Measurements from ENCODE around the gene FEZF2.

Gene FEZF2

DNA sequence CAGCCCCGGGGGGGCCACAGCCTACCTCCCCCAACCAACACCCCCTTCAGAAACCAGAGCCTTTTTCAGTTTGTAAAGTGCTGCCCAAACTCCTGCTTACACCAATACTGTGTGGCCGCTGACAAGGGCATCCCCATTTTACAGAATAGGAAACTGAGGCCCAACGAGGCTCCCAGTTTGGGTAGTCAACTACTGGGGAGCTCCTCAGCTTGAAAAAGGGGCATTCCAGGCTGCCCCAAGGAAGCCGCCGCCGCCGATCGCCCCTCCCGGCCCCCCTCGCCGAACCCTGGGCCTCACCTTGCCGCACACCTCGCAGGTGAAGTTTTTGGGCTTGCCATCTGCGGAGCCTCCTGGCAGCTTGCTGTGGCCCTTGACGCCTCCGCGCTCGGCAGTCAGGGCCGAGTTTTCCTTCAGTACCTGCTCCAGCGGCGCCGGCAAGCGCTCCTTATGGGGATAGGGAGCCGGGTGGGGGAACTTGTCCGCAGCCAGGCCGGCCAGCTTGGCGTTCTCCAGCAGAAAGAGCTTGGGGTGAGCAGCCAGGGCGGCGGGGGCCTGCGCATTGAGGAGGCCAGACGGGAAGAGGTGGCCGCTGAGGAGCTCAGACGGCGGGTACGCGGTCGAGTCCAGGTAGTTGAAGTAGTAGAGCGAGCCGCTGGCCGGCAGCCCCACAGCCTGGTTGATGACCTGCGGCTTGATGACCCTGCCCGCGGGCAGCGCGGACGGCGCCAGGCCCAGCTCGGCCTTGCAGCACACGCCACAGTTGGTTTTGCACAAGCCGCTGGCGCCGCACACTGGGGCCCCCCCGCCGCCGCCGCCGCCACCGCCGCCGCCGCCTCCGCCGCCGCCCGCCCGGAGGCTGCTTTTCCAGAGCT is 1.4 kb downstream of the FEZF2 start:
- DNase-seq = no peak

DNA sequence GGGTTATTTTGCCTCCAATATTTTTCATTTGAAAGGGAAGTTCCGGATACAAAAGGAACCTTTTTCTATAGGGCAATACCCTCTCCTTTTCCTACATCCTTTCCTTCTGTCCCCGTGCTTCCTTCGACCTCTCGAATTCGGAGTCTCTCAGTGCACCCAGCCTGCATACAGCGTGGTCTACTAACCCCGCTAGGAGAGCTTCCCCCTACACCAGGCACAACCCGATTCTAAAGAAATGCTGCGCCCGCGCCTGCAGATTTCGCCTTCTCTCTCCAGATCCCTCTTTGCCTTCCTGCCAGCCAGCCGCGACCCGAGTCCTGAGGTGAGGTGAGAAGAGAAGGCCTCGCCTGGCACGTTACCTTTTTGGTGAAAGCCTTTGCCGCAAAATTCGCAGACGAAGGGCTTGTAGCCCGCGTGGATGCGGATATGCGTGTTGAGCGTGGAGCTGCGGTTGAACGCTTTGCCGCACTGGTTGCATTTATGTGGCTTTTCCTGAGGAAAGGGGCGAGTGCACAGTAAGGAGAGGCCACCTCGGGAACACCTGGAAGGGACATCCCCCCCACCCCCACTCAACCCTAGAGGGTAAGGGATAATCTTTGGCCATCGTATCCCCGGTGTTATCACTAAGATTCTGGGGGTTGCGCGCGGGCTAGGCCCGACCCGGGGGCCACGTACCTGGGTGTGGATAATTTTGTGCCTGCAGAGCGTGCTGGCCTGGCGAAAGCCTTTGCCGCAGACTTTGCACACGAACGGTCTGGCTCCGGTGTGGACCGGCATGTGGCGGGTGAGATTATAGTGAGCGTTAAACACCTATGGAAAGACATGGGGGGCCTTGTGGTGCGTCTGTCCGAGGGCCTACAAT is 2.3 kb downstream of the FEZF2 start:
- no peak for DNase-seq

DNA sequence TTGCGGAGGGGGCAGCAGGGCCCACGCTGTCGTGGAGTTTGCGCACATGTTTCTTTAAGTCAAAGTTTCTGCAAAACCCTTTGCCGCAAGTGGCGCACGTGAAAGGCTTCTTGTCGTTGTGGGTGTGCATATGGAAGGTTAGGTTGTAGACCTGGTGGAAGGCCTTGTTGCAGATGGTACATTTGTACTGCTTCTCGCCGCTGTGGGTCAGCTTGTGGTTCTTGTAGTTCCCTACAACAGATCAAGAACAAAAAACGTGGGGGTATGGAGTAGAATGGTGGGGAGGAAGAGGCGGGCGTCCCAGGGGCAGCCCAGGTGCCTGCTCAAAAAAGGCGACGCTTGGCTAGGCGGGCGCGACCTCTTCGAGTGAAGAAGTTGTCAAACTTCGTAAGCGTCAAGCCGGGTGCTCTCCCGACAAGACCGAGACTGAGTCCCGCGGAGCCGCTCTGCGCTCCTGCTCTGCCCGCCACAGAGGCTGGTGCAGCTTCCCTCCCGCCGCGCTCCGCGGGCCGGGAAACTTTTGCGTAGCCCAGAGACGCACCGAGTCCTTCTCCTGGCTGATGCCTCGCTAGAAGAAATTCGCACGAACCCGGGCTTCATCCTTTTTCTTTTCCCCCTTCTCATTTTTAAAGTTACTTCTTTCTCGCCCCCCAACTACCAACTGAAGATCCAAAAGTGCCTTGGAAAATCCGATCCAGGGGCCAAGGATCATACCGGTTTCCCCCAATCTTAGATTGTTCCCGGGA is 3.1 kb downstream of the FEZF2 start:
- DNase-seq = no peak

DNA sequence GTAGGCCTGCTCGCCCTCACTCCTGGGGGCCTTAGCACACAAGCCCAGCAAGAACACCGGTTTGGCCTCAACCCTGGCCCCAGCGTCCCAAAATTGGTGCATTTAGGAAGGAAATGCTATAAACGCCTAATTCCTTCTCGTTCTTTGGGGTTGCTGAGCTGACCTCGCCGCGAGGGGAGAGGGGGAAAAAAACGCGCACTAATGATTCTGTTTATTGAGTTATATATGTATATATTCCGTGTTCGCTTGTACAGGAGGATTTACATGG is 3.9 kb downstream of the FEZF2 start:
- DNase-seq = no peak

DNA sequence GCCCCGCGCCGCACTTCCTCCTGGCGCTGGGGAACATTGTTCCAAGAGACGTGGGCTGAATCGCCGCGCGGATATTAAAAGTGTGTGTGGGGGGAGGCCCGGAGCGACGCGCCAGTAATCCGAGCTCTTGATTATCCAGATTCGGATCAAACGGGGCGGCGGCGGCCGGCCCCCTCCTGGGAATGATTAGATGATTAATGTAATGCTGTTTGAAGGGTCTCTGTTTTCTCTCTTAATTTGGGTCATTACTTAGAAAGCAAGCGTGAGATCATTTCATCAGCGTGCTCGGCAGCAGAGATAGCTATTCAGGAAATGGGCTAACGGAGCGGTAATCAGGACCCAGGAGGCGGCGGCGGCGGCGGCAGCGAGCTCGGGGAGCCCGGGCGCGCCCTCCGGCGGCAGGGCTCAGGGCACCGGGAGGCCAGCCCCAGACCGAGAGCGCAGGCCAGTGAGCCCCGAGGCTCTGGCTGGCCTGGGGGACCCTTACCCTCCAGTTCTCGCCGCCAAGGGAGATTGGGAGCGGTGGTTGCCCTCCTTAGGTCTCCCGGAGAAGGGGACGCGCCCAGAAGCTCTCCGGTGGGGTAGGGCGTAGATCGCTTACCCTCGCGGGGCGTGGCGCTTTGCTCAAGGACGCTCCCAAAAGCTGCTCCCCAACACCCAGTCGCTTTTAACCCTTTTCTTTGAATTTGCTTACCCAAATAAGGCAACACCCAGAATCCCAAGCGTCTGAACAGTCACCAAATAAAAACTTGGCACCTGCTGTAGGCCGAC is 4.5 kb downstream of the FEZF2 start:
- DNase-seq = no peak

DNA sequence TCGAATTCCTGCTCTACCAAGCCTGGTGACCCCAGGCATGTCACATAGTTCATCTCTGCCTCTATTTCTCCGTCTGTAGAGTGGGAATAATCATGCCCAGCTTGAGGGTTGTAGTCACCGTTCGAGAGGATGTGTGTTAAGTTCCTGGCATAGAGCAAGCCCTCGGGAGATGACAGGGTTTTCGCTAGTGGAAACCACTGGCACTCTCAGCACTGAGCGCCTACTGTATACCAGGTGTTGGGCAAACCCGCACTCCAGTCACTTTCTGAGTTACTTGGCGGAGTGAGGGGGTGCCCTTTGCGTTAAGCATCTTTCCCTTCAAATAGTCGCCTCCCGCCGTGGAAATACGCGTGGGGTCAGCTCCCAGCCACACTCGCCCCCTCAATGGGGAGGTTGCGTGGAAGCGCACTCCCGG is 5.1 kb downstream of the FEZF2 start:
- no peak for DNase-seq

DNA sequence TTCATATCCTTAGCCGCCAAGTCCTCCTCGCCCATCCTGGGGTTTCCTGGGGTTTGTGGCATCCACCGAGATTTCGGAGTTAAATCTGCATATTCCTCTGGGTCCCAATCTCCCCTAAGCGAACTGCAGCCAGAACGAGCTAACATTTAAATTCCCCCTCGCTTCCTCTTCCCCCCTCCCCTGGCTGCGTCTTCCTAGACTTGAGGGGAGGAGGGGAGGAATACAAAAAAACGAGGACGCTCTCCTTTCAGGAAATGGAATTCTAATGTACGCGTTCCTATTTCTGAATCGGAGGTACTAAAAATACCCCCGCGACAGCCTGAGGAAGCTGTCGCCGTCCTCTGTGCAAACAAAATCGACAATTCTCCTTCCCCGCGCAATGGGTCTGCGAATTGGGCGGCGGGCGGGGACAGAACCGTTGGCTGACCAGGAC is 5.6 kb downstream of the FEZF2 start:
- no peak for DNase-seq

DNA sequence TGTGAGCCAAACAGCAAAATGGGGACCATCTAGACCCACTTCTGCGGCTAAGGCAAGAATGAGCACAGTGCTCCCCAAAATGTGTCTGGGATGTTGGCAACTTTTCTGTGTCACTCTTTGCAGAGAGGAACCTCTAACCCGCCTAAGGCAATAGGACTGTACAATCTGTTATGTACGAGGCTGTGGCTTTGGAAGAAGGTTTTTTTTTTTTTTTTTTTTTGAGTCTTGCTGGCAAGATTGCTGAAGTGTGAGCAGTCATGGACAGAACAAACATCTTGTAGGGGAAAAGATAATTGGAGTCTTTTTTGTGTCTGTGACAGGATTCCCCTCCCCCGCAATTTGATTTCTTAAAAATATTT is 7.2 kb downstream of the FEZF2 start:
- no peak for DNase-seq

DNA sequence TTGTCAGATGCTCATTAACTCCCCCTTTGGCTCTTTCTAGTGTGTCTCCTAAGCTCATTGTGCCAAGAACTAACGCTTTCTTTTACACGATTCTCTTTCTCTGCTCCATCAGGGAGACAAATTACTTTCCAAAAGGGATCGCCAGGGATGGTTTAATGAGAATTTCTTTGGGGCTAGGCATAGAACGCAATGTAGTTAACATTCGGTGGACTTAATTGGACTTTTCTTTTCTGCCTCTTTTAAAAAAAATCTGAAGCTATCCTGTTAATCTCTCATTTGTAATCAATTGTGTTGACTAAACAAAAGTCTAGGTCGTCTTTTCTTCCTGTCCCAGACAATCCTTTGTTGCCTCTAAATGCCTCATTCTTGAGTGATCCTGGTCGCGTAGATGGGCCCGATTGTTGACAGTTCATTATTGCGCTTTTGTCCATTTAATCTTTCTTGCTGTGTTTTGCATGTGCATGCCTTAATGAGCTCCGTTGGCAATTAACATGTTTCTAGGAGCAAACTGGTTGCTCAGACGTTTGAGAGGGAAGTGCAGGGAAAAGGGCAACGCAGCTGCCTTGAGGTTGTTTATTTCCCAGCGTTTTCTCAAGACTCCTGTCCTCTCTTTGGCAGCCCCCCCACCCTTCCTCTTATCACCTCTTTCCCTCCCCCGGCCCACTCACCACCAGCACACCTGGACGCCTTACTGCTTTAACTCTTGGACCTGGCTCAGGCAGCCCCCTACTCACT is 7.8 kb downstream of the FEZF2 start:
- no peak for DNase-seq

DNA sequence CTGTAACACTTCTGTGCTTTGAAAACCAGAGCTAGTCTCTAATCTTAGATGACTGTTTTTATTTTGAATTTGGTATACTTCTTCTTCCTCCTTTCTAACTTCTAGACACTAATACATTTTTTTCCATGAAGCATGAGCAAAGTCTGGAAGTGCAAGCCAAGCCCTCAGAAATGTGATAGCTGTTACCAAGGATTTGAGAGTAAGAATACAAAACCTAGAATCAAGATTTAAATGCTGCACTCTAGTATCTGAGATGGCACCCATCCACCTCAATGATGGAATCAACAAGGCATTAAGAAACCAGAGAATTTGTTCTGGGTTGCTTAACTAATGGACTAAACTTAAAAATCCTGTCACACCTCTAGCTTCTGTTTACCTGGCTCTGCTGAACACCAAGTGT is 9.2 kb downstream of the FEZF2 start:
- no peak for DNase-seq

DNA sequence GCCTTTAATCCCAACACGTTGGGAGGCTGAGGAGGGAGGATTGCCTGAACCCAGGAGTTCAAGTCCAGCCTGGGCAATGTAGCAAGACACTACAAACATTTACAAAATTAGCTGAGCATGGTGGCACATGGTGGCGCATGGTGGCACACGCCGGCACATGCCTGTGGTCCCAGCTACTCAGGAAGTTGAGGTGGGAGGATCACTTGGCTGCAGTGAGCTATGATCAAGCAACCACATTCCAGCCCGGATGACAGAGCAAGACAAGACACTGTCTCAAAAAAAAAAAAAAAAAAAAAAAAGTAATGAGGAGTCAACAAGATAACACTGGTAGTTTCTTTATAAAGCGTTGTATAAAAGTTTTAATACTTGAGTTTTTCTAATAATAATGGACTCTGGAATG is 10.1 kb downstream of the FEZF2 start:
- DNase-seq = no peak

DNA sequence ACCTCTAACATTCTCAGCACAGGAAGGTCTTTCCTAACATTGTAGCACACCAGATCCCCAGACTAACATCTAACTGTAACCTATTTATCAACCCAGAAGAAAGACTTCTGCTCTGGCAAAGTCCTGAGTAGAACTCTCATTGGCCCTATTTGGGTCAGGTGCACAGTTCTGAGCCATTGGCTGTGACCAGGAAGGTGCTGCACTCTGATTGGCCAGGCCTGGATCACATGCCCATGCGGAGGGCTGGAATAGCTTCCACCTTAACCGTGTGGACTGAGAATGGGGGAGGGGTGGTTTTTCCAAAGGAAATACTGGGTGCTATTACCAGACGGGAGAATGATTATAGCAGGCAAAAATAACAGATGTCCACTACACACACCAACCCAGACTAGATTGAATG is 11.5 kb downstream of the FEZF2 start:
- DNase-seq = no peak

DNA sequence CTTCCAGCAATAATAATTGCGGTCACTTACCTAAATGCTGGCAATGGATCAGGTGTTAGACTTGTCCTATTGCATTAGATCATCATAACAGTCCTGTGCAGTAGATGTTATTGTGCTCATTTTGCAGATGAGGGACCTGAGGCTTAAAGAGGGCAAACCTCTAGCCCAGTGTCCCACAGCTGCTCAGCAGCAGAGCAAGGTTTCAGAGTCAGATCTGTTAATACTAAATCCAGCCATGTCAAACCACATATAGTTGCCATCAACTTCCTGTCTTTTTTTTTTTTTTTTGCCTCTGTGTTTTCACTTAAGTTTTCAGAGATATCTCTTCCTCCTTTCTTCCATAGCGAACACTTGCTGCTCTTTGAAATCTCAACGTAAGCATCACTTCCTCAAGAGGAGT is 12.1 kb downstream of the FEZF2 start:
- no peak for DNase-seq

DNA sequence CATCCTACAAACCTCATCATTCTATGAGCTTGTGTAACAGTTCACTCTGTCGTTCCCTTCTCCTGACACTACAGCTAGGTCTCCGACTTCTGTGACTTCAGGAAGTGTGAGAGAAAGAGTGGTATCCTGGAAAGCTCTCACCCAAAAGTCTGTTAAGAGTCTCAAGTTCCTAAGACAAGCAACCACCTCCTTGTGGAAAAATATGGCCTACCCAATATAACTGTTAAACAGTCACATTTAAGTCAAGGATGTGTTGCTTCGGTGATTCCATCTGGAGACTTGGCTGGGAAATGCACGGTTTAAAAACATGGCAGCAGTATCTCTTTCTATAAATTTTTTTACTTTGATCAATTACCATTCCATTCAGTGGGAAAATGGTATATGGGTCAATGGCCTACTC is 13.8 kb downstream of the FEZF2 start:
- no peak for DNase-seq

DNA sequence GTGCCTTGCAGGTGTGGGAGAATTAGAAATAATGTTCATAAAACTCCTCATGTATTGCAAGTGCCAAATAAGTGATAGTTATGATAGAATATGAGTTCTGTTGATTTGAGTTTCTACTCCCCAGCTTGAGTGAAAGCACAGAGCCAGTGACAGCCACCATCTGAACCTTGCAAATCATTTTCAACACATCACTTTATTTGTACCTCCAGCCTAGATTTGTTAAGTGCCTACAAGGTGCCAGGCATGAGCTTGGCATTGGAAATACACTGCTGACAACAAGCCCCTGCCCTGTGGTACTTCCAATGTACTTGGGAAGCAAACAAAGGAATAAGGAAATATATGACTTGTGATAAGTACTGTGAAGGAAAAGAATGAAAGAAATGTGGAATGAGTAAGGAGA is 17.0 kb downstream of the FEZF2 start:
- DNase-seq = no peak

DNA sequence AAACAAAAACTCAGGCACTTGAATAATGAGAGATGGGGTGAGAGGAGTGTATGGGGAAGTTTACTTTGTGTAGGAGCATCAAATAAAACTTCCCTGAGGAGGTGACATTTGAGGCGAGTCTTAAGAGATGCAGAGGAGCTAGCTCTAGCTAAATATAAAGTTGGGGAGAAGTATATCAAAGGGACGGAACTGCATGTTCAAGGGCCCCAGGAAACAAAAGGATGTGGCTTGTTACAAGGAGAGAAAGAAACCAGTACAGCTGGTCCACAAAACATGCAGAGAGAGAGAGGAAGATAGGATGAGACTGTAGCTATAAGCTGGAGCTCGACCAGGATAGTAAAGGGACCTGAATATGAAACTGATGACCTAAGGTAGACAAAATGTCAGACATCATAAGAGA is 17.6 kb downstream of the FEZF2 start:
- DNase-seq = no peak

DNA sequence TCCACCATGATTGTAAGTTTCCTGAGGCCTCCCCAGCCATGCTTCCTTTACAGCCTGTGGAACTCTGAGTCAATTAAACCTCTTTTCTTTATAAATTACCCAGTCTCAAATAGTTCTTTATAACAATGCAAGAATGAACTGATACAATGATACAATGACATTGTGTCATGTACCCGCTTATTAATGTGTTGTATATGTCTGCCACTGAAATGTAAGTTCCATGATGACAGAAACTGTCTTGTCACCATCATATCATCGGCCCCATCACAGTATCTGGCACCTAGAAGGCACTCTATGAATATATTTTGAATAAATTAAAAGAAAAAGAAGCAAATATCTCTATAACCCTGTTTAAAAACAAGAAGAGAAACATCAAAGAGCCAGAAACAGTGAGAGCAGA is 29.6 kb downstream of the FEZF2 start:
- no peak for DNase-seq

DNA sequence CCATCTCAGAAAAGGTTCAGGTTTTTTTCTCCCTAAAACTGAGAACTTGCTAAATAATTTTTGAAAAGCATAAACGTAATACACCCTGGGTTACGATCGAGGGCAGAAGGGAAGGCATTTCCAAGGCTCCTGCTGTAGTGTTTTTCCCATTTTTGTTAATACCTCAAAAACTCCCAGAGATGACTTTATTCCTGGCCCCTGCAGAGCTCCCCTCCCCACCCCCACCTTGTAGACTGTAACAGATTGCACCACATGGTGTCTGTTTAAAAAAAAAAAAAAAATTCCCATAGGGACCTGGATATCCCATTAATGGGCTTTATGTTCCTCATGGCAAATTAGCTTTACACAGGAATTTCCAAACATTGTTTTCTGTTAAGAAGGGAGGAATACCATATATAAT is 38.2 kb downstream of the FEZF2 start:
- no peak for DNase-seq

DNA sequence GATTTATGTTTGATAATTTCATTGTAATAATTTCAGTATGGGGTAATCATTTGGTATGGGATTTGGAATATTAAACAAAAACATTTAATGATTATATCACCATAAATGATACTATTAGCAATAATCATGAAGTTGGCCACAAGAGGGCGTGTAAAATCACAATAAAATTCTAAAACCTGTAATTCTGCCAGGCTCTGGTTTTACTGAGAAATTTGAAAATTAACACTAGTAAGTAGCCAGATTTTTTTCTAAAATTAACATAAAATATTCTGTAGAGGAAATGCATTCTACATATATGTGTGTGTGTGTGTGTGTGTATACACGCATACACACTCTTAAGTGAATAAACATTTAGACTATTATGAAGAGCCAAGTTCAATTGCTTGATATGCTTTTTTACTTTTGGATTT is 40.5 kb downstream of the FEZF2 start:
- DNase-seq = no peak

DNA sequence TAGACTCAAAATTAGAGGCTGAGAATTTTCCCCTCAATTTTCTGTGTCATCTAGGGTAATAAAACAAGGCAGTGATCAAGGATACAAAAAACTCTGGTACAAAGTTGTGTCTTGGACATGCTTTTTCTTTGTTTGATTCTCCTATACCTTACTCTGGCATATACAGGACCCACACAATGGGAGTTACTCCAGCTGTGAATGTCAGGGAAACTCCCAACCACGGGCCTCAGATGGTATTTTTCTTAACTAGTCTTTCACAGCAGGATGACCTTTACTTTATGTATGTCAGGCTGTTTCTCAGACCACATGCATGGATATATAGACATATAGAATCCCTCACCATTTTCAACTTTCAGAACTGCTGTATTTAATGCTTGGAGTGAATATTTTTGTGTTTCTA is 41.3 kb downstream of the FEZF2 start:
- DNase-seq = no peak

DNA sequence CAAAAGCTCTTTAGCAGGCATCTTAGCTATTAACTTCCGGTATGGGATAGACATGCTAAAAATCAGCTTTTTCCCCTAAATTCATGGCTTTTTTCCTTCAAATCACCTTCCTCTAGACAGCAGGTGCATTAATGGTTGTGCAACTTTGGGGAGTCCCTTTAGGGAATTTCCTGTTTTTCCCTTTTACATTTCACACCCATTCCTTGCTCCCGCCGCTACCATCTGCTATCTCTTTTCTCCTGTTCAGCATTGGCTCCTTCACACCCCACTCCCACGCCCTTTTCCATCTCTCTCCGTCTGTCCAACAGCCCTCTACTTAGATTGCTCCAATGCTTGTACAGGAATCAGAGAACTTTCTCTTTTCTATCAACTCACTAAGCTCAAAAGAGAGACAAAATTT is 43.4 kb downstream of the FEZF2 start:
- DNase-seq = no peak

DNA sequence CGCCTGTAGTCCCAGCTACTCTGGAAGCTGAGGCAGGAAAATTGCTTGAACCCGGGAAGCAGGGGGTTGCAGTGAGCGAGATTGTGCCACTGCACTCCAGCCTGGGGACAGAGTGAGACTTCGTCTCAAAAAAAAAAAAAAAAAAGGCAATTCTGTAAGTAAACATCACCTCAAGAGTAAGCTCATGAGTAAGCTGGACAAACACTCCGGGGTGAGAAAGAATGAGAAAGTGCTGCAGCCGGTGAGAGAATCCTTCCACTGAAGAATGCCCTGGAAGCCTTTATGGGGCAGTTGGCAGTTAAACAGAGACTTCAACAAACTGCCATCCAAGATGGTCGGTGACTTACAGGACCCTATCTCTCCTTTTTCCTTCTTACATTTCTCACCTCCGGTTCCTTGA is 47.5 kb downstream of the FEZF2 start:
- DNase-seq = no peak

All from stimulated activated CD4-positive, alpha-beta T cell treated with anti-CD3 and anti-CD28 coated beads, Interleukin-1b, Interleukin-23, amount 100 ng/mL, for 48 hours (primary cell).